ENCODE data around the gene PRAMEF25. TPM values are rescaled to one million over a fixed set of nuclear protein-coding genes. Genes with fewer than 3 reads are reported as not detected.
"Not testable (repeated sequence)": the region's sequence is repeated elsewhere in the genome, so short reads cannot be mapped to it uniquely, and the experiment has no call there.

Gene PRAMEF25
- polyA plus RNA-seq (2014; cell fraction: cytosol; rRNA removed): not detected in 2 replicates
- polyA plus RNA-seq (2014; cell fraction: nucleus; rRNA removed): not detected in 2 replicates

DNA sequence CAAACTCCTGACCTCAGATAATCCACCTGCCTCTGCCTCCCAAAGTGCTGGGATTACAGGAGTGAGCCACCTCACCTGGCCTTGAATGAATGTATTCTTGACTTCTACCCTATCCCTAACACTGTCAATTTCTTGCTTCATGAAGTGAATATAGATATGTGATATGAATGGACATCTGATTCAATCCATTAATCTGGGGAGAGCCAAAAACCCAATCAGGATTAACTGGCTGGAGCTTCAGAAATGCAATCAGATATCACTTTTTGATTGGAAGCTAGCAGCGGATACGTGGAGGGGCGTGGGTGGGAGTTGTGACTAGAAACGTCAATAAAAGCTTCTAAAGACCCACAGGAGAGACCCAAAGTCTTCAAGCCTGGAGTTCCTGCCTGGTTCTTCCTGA, at the start of gene PRAMEF25:
PRAMEF25 (plus strand) TSS at position 301 of the 400 bp plus-strand sequence. CDS start 2,920 bp downstream, outside the sequence.
- not testable (repeated sequence) for DNase-seq (ENCODE audit: low spot score)

DNA sequence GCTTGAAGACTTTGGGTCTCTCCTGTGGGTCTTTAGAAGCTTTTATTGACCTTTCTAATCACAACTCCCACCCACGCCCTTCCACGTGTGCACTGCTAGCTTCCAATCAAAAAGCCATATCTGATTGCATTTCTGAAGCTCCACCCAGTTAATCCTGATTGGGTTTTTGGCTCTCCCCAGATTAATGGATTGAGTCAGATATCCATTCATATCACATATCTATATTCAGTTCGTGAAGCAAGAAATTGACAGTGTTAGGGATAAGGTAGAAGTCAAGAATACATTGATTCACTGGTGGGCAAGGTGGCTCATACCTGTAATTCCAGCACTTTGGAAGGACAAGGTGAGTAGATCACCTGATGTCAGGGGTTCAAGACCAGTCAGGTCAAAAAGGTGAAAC, 14.1 kb upstream of the PRAMEF25 start, which contains the start of gene PRAMEF27:
PRAMEF27 (minus strand) TSS at position 101 of the 400 bp plus-strand sequence. CDS start 2,916 bp downstream, outside the sequence.
- DNase-seq (ENCODE audit: low spot score): not testable (repeated sequence)

GRCh38 chr1:13116754-13117153, 46.2 kb downstream of the PRAMEF25 start, which contains the start of gene HNRNPCL2:
HNRNPCL2 (minus strand) TSS chr1:13116854; CDS start chr1:13116400, 454 bp downstream.
- not testable (repeated sequence) for DNase-seq (ENCODE audit: low spot score)

Measured in SK-N-DZ (cell line).